Endometrial microvascular endothelial cells (primary cell): ENCODE results near the gene SH2D7. TPM values are rescaled to one million over a fixed set of nuclear protein-coding genes. Genes with fewer than 3 reads are reported as not detected.

Source experiments
- total RNA-seq: library from RNA; depleted of rRNA; stranded (reverse); fragments of >200 nt; gene quantifications from one replicate; pipeline ENCODE4 v1.2.3, GENCODE V29; 2015; ENCODE audit errors: inconsistent ontology term

Gene SH2D7
- total RNA-seq, 1 donor from 2014 or later: not detected

Other genes with a start within 250 kb of the SH2D7 start
- gene TBC1D2B, start 14.8 kb upstream of the SH2D7 start, total RNA-seq: 61.0 TPM
- gene CIB2, start 38.9 kb downstream of the SH2D7 start, total RNA-seq: 0.28 TPM
- gene IDH3A, start 56.8 kb downstream of the SH2D7 start, total RNA-seq: 105 TPM
- not detected for gene ACSBG1, start 142.0 kb downstream of the SH2D7 start, total RNA-seq
- 8.5 TPM for gene DNAJA4, start 172.0 kb downstream of the SH2D7 start, total RNA-seq
- 101 TPM for gene SKIC8, start 207.0 kb downstream of the SH2D7 start, total RNA-seq
- not detected for gene CRABP1, start 247.8 kb downstream of the SH2D7 start, total RNA-seq